ENCODE data around the gene EML4. TPM values are rescaled to one million over a fixed set of nuclear protein-coding genes. Genes with fewer than 3 reads are reported as not detected.

EML4 gene
- total RNA-seq, 4 donors from 2014 or later: 11.6 to 29.8 (median 22.4) TPM

- Histone ChIP-seq H3K4me1 (peaks cover 0 to 8% (median 0%) of the 10 kb centered on the region in 3 donors), H3K27ac (no peak overlapping the region), H3K4me3 (no peak overlapping the region), H3K9me3 (no peaks in the 10 kb centered on the region), H3K27me3 (no peaks in the 10 kb centered on the region), H3K36me3 (peaks cover 0 to 51% (median 3%) of the 10 kb centered on the region in 3 donors)
- TF ChIP-seq CTCF (IDR thresholded peaks at IDR 0.05) (no peak), POLR2A (IDR thresholded peaks at IDR 0.05) (no peak)
- no peak for DNase-seq
- intact Hi-C loops (cut with DNase I): no loop called here
- 83 to 96% methylated on average over 3 of the region's 3 CpGs for WGBS, 2 donors
Observed at GRCh38 chr2:42316910-42317309, 147.8 kb downstream of the EML4 start.

- Histone ChIP-seq H3K4me1 (peaks cover 0 to 2% (median 0%) of the 10 kb centered on the region in 3 donors), H3K9me3 (no peaks in the 10 kb centered on the region), H3K27me3 (no peaks in the 10 kb centered on the region), H3K4me3 (no peak overlapping the region), H3K36me3 (peaks cover 0 to 51% (median 3%) of the 10 kb centered on the region in 3 donors), H3K27ac (no peak overlapping the region)
- intact Hi-C loops (cut with DNase I): no loop called here
- no peak for DNase-seq
- WGBS, 2 donors: 78 to 92% methylated on average over 3 of the region's 3 CpGs
- TF ChIP-seq POLR2A (IDR thresholded peaks at IDR 0.05) (no peak), CTCF (IDR thresholded peaks at IDR 0.05) (no peak)
Observed at GRCh38 chr2:42317486-42317885, 148.3 kb downstream of the EML4 start.

GRCh38 chr2:42317945-42318344 is 148.8 kb downstream of the EML4 start:
- no peak overlapping the region for H3K27ac ChIP-seq
- H3K4me1 ChIP-seq: no peaks in the 10 kb centered on the region
- no peak overlapping the region for H3K4me3 ChIP-seq
- peaks cover 0 to 51% (median 3%) of the 10 kb centered on the region in 3 donors for H3K36me3 ChIP-seq
- no peaks in the 10 kb centered on the region for H3K9me3 ChIP-seq
- no peak for DNase-seq
- intact Hi-C loops (cut with DNase I): no loop called here
- no peak for TF ChIP-seq POLR2A (IDR thresholded peaks at IDR 0.05)
- TF ChIP-seq CTCF (IDR thresholded peaks at IDR 0.05): no peak
- no peaks in the 10 kb centered on the region for H3K27me3 ChIP-seq

GRCh38 chr2:42319265-42319664 is 150.1 kb downstream of the EML4 start:
- no peak overlapping the region for H3K27ac ChIP-seq
- H3K9me3 ChIP-seq: no peaks in the 10 kb centered on the region
- TF ChIP-seq CTCF (IDR thresholded peaks at IDR 0.05) (no peak), POLR2A (IDR thresholded peaks at IDR 0.05) (no peak)
- H3K4me3 ChIP-seq: no peak overlapping the region
- no peaks in the 10 kb centered on the region for H3K4me1 ChIP-seq
- H3K36me3 ChIP-seq: peaks cover 0 to 51% (median 3%) of the 10 kb centered on the region in 3 donors
- no peak for DNase-seq
- WGBS, 2 donors: 93 to 98% methylated on average over 5 of the region's 5 CpGs
- intact Hi-C loops (cut with DNase I): no loop called here
- no peaks in the 10 kb centered on the region for H3K27me3 ChIP-seq

- 67 to 82% methylated on average over 2 of the region's 2 CpGs for WGBS, 2 donors
- H3K36me3 ChIP-seq: peaks cover 0 to 47% (median 3%) of the 10 kb centered on the region in 3 donors
- TF ChIP-seq CTCF (IDR thresholded peaks at IDR 0.05) (no peak), POLR2A (IDR thresholded peaks at IDR 0.05) (no peak)
- H3K9me3 ChIP-seq: no peaks in the 10 kb centered on the region
- no peak for DNase-seq
- no peaks in the 10 kb centered on the region for H3K27me3 ChIP-seq
- intact Hi-C loops (cut with DNase I): loop anchor here (10.0 kb wide), 1 partner anchor 227 kb away; no protein-coding TSS in a partner anchor
- no peak overlapping the region for H3K27ac ChIP-seq
- H3K4me1 ChIP-seq: no peaks in the 10 kb centered on the region
- no peak overlapping the region for H3K4me3 ChIP-seq
Observed at GRCh38 chr2:42321452-42322064, 152.4 kb downstream of the EML4 start.
